GM06990 (cell line): ENCODE data around the gene MGMT.

Experiments used
- DNase-seq: peaks from one replicate; pipeline ENCODE4 v3.0.0-alpha.2; 2011; ENCODE audit not compliant: insufficient read length; ENCODE audit errors: extremely low read depth
- H3K27me3 ChIP-seq: replicated peaks from 2 replicates; pipeline ENCODE4 v1.6.0; 2011; ENCODE audit warnings: low read length; ENCODE audit not compliant: control insufficient read depth, insufficient read depth
- H3K36me3 ChIP-seq: 2 replicates; pipeline ENCODE4 v1.5.1; 2011; ENCODE audit warnings: low read length; ENCODE audit not compliant: control insufficient read depth, insufficient read depth
- H3K4me3 ChIP-seq: replicated peaks from 2 replicates; pipeline ENCODE4 v1.5.1; 2011; ENCODE audit warnings: low read depth, mild to moderate bottlenecking, control low read depth, low read length
- CTCF ChIP-seq: IDR thresholded peaks from 2 replicates; pipeline ENCODE4 v1.5.1; 2011; ENCODE audit warnings: low read length, control low read depth, mild to moderate bottlenecking, inconsistent platforms; ENCODE audit not compliant: insufficient read depth, poor library complexity, severe bottlenecking

The MGMT gene

GRCh38 chr10:129675027-129675769 is 208.2 kb downstream of the MGMT start:
- no peak for TF ChIP-seq CTCF
- Histone ChIP-seq H3K36me3 (no peaks in the 10 kb centered on the region), H3K27me3 (no peaks in the 10 kb centered on the region), H3K4me3 (no peak overlapping the region)
- DNase-seq: no peak

GRCh38 chr10:129676014-129676413 is 209.0 kb downstream of the MGMT start:
- no peaks in the 10 kb centered on the region for H3K36me3 ChIP-seq
- no peak overlapping the region for H3K4me3 ChIP-seq
- no peak for TF ChIP-seq CTCF
- no peaks in the 10 kb centered on the region for H3K27me3 ChIP-seq
- no peak for DNase-seq

GRCh38 chr10:129677377-129677927 is 210.4 kb downstream of the MGMT start:
- no peak for TF ChIP-seq CTCF
- Histone ChIP-seq H3K36me3 (no peaks in the 10 kb centered on the region), H3K4me3 (no peak overlapping the region), H3K27me3 (no peaks in the 10 kb centered on the region)
- no peak for DNase-seq

- no peak overlapping the region for H3K4me3 ChIP-seq
- TF ChIP-seq CTCF: no peak
- H3K36me3 ChIP-seq: no peaks in the 10 kb centered on the region
- H3K27me3 ChIP-seq: no peaks in the 10 kb centered on the region
- no peak for DNase-seq
These were observed 211.1 kb downstream of the MGMT start for GRCh38 chr10:129678186-129678585.

- DNase-seq: no peak
- H3K4me3 ChIP-seq: no peak overlapping the region
- no peaks in the 10 kb centered on the region for H3K36me3 ChIP-seq
- TF ChIP-seq CTCF: no peak
- H3K27me3 ChIP-seq: no peaks in the 10 kb centered on the region
These were observed 212.2 kb downstream of the MGMT start for GRCh38 chr10:129679207-129679606.
